NCI-H1436 treated with DMSO at 0.1 percent for 48 hours (cell line): Measurements from ENCODE around the gene KCNH4.
A peak's percentile ranks its signal among the peaks of the same experiment; 100 is the strongest.

Source experiments
- DNase-seq: peaks from one replicate; lab custom pipeline; 2025; lab: John Stamatoyannopoulos, UW

The KCNH4 gene

GRCh38 chr17:42117397-42118125 lies 63.4 kb downstream of the KCNH4 start:
- DNase-seq, result no peak

GRCh38 chr17:42116705-42117396 lies 64.1 kb downstream of the KCNH4 start:
- DNase-seq, result peak; percentile 35

DNA sequence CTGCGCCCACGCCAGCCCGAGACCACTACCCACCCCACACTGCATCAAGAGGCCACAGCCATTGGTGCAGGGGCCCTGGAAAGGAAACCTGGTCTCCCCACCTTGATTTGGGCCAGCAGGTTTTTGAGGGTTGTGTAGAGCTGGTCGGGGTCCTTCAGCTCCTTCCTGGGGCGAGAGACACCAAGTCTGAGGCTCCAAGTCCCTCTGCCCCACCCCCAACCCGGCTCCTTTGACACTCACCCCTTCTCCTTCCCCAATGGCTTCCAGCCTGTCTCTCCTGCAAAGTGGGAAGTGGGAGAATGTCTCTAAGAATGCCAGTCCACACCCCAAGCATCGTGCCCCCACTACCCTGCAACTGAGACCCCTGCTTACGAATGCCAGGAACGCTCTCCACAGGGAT lies 66.8 kb downstream of the KCNH4 start:
- no peak for DNase-seq

DNA sequence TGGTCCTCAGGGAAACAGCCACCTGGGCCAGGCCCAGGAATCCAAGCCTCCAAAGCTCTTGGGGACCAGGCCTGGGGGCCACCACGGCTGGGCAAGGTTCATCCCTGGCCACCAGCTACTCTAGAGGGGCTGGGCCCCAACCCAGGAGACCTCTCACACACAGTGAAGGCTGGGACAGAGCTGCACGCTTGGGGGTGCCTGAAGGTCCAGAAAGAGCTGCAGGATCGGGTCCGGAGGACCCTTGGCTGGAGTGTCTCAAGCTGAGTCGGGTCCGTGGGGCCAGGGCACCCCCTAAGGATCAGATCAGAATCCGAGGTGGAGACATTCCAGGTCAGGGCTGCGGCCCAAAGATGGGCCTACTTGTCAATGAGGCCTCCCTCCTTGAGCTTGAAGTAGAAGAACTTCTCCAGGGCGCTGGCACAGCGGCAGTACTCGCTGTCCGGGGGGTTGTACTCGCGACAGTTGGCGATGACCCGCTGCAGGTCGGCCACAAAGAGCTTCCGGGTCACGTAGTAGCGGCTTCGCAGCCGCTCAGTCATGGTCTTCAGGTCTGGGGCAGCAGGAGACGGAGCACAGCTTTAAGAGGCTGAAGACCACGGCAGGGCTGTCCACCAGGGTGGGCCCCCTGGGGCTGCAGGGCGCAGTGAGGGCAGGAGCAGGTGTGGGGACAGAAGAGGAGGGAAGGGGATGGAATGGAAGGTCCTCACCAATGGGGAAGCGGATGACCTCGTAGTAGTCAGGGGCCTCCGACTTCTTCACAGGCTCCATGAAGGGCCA lies 67.5 kb downstream of the KCNH4 start:
- no peak for DNase-seq

DNA sequence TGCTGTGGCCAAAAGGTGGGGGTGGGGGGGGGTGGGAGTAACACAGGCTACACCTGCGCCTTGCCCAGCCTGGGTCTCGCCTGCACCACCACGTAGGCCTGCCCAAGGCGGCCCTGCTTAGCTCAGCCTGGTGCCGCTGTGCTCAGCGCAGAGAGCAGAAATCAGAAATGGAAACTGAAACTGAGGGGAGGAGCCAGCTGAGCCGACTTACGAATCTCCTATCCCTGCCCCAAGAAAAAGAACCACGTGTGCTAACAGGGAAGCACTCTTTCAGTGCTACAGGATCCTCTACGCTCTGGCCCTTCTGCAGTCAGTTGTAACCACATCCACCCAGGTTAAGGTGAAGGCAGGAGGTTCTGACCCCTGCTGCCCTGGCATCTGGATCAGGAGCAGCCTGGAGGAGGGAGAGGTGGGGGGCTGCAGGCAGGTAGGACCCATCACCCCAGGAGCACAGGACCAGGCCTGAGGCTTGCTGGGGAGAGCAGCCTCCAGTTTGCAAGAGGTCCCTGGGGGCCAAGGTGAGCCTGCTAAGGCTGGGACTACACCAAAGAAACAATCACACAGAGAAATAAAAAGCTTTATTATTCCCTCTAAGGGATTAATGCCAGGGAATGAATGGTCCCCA lies 68.3 kb downstream of the KCNH4 start, which contains the start of gene DHX58:
DHX58 (minus strand) TSS at position 163 of the 625 bp plus-strand sequence. CDS start 822 bp downstream, outside the sequence.
- DNase-seq, result peak; percentile 86

GRCh38 chr17:42111871-42112551 lies 68.9 kb downstream of the KCNH4 start:
- no peak for DNase-seq

DNA sequence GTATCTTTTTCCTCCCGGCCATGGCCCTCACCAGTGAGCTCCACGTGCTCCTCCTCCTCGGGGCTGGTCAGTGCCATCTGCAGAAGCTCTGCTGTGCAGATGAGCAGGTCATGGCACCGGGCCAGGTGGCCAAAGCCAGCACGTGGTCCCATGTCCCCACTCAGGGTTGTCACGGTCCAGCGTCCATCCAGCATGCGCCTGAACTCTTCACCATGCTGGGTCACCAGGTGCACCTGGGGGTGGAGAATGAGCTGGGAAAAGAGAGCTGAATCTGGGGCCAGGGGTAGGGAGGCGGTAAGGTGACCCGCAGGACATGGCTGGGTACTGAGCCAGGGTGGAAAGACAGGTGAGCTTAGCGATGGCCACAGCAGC lies 69.7 kb downstream of the KCNH4 start:
- DNase-seq, result no peak

DNA sequence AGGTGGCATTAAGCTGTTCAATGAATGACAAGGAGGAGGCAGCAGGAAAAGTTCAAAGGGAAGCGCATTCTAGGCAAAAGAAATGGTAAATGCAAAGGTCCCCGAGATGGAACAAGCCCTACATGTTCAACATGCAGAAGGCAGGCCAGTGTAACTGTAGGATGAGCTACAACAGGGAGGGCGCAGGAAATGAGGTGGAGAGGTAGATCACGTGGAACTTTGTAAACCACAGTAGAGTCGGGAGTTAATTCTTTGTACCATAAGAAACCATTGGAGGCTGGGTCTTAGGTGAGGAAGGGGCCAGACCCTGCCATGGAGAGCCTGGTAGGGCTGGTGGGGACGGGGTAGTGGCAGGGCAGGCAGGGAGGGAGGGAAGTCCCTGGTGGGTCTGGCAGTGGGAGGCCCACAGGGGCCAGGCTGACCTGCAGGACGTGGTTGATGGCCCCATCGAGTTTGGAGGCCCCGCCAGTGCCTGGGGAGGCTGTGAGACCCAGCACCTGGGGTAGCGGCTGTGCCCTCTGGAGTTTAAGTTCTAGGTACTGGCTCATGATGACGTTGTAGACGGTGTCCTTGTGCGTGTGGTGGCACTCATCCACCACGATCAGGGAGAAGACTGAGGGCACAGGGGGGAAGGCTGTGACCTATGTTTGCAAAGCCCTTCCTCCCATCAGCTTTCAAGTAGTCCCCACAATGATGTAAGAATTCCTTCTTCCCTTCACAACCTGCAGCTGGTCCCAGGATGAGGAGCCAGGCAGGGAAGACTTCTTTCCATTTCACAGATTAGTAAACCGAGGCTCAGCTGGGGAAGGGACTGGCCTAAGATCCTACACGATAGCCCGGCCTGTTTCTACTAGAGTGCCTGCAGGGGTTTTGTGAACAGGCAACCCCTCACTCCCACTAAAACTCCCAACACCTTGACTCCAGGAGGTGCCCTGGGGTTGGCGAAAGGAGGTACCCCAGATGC lies 70.4 kb downstream of the KCNH4 start:
- DNase-seq, result no peak

DNA sequence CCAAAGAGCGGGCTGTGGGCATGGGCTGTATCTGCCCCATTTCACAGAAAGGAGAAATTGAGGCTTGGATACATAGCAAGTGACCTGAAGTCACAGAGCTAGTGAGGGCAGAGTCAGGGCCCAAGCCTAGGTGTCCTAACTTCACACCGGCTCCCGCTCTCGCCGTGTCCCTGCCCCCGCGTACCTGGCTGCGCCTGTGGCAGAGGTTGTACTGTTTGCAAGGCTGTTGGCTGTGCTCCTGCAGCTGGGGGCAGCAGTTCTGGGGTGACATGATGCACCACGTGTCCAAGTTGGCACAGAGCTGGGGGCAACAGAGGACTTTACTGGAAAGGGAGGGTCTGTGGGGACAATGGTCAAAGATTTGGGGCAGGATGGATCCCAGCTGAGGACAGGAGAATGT lies 71.9 kb downstream of the KCNH4 start:
- DNase-seq, result no peak

GRCh38 chr17:42107597-42108576 lies 73.1 kb downstream of the KCNH4 start:
- no peak for DNase-seq

- DNase-seq, result no peak
These were observed 73.8 kb downstream of the KCNH4 start for GRCh38 chr17:42107124-42107523.
